ENCODE measurements around the gene FAM228A.

The FAM228A gene

DNA sequence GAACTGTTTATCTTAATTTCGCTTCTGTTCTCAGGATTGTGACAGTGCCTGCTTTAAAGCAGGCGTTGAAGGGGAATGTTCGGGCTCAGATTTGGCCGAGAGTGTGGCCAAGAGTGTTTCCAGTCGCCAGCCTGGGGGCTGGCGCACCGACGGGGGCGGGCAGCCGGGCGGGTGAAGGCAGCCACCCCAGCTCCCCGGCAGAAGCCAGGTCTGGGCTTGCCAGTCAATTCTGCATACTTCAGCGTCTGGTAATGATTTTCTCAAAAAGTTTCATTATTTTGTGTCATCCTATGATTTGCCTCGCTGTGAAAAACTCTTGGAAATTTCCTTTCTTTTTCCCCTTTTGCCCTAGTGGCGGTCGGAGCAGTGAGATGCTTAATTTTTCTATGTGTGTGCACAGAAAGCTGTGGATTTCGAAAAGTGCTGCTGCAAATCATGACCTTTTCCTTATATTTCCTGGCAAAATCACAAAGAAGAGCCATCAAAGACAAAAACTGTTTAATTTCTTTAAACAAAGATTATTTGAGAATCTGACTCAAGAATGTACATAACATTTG lies 856 bp downstream of the FAM228A start:
- H3K27ac ChIP-seq, result no peak overlapping the region
- TF ChIP-seq, protein P1, sequence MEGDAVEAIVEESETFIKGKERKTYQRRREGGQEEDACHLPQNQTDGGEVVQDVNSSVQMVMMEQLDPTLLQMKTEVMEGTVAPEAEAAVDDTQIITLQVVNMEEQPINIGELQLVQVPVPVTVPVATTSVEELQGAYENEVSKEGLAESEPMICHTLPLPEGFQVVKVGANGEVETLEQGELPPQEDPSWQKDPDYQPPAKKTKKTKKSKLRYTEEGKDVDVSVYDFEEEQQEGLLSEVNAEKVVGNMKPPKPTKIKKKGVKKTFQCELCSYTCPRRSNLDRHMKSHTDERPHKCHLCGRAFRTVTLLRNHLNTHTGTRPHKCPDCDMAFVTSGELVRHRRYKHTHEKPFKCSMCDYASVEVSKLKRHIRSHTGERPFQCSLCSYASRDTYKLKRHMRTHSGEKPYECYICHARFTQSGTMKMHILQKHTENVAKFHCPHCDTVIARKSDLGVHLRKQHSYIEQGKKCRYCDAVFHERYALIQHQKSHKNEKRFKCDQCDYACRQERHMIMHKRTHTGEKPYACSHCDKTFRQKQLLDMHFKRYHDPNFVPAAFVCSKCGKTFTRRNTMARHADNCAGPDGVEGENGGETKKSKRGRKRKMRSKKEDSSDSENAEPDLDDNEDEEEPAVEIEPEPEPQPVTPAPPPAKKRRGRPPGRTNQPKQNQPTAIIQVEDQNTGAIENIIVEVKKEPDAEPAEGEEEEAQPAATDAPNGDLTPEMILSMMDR (IDR thresholded peaks at IDR 0.05), result no peak
- TF ChIP-seq ZFX (IDR thresholded peaks at IDR 0.05; ENCODE audit: borderline replicate concordance), result no peak

DNA sequence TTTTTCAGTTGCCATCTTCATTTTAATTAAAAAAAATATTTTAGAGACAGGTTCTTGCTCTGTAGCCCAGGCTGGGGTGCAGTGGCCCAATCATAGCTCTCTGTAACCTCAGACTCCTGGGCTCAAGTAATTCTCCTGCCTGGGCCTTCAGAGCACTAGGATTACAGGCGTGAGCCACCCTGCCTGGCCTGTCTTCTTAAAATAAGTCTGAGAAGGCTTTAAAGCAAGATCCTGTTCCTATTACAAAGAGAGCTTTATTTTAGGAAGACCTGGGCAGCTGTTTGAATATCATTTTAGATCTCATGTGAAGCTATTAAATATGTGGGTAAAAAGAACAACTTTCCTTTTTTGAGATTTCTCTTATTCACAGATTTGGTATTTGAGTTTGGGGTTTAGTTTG lies 1.5 kb downstream of the FAM228A start:
- no peak for TF ChIP-seq ZFX (IDR thresholded peaks at IDR 0.05; ENCODE audit: borderline replicate concordance)
- TF ChIP-seq, protein P1 (IDR thresholded peaks at IDR 0.05), result no peak
- H3K27ac ChIP-seq, result no peak overlapping the region

DNA sequence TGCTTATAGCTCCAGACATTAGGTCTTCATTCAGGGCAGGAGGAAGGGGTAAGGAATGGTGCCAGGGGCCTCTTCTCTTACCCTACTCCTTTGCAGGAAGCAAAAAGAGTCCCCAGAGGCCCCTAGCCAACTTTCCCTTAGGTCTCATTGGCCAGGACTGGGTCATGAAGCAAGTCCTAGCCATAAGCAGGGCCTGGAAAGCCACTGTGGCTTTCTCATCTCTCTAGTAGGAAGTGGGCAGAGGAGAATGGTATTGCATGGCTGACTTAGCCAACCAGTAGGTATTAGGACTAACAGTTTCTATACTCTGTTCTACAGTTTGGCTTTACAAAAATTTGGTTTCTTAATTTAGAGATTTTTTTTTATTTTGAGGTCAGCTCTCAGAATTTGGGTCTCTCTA lies 4.8 kb downstream of the FAM228A start:
- TF ChIP-seq, protein P1 (IDR thresholded peaks at IDR 0.05), result no peak
- TF ChIP-seq ZFX (IDR thresholded peaks at IDR 0.05; ENCODE audit: borderline replicate concordance), result no peak

DNA sequence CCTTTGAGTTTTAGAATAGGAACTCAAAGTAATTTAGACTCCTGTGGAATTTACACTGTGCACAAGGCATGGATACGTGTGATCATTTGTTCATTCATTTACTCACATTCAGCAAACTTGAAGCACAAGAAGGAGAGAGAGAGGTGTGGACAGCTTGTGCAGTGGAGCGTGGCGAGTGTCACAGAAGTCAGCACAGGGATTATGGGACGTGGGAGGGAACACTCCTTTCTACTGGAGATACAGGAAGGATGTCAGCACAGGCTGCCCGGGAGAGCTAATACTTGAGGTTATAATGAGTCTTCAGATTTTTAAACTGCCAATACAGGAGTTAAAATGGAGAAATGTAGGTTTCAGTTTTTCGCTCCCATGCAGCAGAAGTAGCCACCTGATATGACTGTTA lies 7.0 kb downstream of the FAM228A start:
- TF ChIP-seq ZFX (IDR thresholded peaks at IDR 0.05; ENCODE audit: borderline replicate concordance), result no peak
- TF ChIP-seq, protein P1 (IDR thresholded peaks at IDR 0.05), result no peak
- no peak overlapping the region for H3K27ac ChIP-seq

More for the DNA sequence above, 4.8 kb downstream of the FAM228A start:
- no peak overlapping the region for H3K27ac ChIP-seq

DNA sequence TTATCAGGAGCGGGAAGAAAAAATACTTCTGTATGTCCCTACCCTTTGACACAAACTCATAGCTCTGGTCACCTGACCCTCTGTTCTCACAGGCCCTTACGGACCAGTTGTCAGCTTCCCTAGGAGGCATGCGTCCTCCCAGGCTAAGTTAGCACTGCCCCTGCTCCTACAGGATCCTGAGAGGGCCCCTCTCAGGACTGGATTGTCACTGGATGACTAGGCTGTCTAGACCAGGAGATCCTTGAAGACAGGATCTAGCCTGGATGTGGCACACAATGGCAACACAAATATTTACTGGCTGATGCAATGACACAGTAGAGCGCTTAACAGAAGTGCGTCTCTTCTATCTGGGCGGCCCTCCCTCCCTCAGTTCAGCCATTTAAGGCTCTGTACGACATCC lies 7.7 kb downstream of the FAM228A start:
- TF ChIP-seq ZFX (IDR thresholded peaks at IDR 0.05; ENCODE audit: borderline replicate concordance), result no peak
- TF ChIP-seq, protein P1 (IDR thresholded peaks at IDR 0.05), result no peak
- no peak overlapping the region for H3K27ac ChIP-seq

DNA sequence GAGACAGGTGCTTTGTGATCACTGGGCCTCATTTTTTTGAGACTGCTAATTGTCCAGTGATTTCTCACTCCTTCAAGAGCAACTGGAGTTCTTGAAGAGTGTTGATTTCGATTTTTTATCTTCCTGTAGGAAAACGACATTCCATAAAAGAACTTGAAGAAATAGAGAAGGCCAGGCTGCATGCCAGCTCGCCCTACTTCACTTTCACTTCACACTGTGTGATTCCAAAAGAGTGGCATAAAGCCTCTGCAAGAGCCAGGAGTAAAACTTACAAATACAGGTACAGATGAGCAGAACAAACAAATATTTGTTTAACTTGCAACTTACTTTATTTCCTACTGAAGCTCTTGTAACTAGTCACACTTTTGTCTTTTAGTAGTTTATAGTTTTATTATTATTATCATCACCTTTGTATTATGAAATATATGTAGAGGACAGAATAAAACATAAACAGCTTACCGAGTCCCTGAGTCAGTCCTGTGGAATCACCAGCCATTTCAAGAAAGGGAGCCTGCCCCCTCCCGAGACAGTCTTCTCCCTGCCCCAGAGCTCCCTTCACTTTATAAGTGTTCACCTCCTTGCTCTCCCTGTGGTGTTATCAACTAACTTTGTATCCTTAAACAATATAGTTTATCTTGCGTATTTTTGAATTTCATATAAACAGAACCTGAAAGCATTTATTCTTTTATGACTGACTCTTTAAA lies 8.7 kb downstream of the FAM228A start:
- TF ChIP-seq ZFX (IDR thresholded peaks at IDR 0.05; ENCODE audit: borderline replicate concordance), result no peak
- TF ChIP-seq, protein P1 (IDR thresholded peaks at IDR 0.05), result no peak
- no peak overlapping the region for H3K27ac ChIP-seq

DNA sequence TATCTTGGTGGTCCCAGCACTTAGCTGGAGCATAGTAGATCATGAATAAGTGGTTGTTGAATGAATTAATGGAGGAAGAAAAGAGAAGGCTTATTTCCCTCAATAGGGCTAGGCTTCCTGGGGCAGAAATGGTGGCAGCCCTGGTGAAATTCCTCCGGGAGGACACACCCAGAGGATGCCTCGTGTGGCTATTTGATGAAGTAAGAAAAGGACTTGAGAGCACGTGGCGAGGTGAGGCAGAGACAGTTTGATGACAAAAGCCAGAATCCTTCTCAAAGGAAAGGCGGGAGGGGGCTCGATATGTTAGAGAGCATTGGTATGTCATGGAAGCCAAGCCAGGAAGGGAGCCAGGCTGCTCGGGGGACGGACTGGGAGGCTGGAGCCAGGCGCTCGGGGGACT lies 14.7 kb downstream of the FAM228A start:
- TF ChIP-seq ZFX (IDR thresholded peaks at IDR 0.05; ENCODE audit: borderline replicate concordance), result no peak
- TF ChIP-seq, protein P1 (IDR thresholded peaks at IDR 0.05), result no peak
- H3K27ac ChIP-seq, result no peak overlapping the region

Data from 22Rv1 (cell line).